Kasumi-1 (cell line): Measurements from ENCODE around the gene RAB5IF.
A peak's percentile ranks its signal among the peaks of the same experiment; 100 is the strongest.
"Not testable (repeated sequence)": the region's sequence is repeated elsewhere in the genome, so short reads cannot be mapped to it uniquely, and the experiment has no call there.

Experiments used
- DNase-seq, 2 experiments: peaks; one replicate each; lab custom pipeline; 2025; lab: John Stamatoyannopoulos, UW

Gene RAB5IF, protein sequence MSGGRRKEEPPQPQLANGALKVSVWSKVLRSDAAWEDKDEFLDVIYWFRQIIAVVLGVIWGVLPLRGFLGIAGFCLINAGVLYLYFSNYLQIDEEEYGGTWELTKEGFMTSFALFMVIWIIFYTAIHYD

DNA sequence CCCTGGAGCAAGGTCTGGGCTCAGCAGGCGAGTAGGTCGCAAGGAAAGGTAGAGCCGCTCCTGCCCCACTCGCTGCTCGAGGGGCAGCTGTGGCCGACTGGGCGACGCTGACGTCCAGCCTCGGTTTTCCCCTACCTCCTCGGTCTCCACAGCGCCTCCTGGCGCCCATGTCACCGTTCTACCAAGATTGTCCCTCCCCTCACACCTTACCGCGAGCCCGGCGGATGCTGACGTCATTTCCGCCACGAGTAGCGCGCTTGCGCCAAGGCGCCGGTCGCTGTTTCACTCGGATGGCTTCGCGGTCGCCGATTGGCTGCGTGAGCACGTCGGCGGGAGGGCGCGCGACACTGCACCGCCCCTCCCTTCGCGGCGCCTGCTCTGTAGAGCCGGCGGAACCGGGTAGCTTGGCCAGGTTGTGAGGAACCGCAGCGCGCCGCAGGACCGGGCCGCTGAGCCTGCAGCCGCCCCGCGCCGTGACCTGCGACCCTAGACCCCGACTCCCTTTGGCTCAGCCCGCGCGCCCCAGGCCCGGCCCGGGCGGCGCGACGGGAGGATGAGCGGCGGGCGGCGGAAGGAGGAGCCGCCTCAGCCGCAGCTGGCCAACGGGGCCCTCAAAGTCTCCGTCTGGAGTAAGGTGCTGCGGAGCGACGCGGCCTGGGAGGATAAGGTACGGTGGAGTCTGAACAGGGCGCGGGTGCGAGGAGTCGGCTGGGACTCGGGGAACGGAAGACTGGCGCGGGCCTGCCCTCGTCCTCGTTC, at the start of gene RAB5IF:
TSS of gene RAB5IF (plus strand) at position 381 of the 759 bp plus-strand sequence. CDS start at position 554, 173 bp downstream.
- peak; percentile 97 to 98 for DNase-seq

DNA sequence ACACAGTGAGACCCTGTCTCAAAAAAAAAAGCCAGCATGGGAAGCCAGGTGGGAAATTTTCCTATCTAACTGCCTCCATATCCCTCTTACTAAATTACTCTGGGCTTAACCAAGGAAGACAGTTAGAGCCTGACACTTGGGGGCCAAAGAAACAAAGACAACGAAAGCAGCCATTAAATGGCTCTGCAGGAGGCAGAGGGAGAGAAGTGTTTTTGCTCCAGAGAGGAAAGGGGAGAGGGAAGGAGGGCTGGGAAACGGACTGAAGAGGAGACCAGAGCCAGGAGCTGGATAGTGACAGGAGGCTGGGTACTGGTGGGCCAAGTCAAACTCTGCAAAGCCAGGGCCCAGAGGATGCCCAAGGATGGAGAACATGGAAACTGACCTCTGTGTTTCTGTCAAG, 42.9 kb upstream of the RAB5IF start:
- DNase-seq = no peak

DNA sequence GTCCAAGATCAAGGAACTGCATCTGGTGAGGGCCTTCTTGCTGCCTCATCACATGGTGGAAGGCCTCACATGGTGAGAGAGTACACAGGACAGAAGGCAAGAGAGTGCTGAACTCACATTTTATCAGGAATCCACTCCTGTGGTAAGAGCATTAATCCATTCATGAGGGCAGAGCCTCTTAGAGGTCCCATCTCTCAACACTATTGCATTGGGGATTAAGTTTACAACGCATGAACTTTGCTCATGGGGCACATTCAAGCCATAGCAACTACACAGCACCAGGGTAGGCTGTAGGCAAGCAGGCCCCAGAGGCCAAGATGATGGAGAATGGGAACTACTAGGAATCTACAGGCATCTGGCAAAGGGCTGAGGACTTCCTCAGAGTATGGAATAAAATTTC, 42.2 kb upstream of the RAB5IF start:
- no peak for DNase-seq

DNA sequence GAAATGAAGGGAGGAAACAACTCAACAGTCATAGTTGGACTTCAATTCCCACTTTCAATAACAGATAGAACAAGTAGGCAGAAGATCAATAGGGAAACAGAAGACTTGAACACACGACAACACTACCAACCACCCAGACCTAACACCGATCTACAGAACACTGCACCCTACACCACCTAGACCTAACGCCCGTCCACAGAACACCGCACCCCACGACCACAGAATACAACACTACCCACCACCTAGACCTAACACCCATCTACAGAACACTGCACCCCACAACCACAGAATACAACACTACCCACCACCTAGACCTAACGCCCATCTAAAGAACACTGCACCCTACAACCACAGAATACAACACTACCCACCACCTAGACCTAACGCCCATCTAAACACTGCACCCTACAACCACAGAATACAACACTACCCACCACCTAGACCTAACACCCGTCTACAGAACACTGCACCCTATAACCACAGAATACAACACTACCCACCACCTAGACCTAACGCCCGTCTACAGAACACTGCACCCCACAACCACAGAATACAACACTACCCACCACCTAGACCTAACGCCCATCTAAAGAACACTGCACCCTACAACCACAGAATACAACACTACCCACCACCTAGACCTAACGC, 41.4 kb upstream of the RAB5IF start:
- not testable (repeated sequence) for DNase-seq

DNA sequence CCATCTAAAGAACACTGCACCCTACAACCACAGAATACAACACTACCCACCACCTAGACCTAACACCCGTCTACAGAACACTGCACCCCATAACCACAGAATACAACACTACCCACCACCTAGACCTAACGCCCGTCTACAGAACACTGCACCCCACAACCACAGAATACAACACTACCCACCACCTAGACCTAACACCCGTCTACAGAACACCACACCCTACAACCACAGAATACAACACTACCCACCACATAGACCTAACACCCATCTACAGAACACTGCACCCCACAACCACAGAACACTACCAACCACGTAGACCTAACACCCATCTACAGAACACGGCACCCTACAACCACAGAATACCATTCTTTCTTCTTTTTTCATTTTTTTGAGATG, 40.9 kb upstream of the RAB5IF start:
- not testable (repeated sequence) for DNase-seq

DNA sequence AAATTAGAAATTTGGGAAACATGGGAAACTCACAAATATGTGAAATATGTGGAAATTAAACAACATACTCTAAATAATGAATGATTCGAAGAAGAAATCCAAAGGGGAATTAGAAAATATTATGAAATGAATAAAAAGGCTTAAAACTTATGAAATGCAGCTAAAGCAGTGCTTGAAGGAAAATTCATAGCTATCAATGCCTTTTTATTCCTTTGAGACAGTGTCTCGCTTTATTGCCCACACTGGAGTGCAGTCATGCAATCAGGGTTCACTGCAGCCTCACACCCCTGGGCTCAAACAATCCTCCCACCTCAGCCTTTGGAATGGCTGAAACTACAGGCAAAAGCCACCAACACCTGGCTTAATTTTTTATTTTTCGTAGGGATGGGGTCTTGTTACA, 40.1 kb upstream of the RAB5IF start:
- DNase-seq = no peak

DNA sequence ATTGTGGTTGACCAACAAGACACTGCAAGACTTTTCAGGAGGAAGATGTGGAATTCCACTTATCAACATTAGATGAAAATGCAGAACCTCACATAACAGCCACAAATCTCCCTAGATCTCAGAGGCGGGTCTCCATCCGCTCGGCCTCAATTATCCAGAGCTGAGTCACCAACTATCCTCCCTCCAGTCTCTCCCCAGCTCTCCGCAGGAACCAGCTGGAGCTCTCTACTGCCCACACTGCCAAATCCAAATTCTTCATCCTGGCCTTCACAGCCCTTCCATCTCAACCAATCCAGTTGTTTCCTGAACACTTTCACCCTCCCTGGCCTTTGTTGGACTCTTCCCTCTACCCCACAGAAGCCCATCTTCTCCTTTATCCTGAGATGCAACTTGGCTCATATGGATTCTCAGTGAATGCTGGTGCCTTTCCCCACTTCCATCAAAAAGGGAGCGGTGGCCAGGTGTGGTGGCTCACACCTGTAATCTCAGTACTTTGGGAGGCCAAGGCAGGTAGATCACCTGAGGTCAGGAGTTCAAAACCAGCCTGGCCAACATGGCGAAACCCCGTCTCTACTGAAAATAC, 35.6 kb upstream of the RAB5IF start:
- DNase-seq = no peak

DNA sequence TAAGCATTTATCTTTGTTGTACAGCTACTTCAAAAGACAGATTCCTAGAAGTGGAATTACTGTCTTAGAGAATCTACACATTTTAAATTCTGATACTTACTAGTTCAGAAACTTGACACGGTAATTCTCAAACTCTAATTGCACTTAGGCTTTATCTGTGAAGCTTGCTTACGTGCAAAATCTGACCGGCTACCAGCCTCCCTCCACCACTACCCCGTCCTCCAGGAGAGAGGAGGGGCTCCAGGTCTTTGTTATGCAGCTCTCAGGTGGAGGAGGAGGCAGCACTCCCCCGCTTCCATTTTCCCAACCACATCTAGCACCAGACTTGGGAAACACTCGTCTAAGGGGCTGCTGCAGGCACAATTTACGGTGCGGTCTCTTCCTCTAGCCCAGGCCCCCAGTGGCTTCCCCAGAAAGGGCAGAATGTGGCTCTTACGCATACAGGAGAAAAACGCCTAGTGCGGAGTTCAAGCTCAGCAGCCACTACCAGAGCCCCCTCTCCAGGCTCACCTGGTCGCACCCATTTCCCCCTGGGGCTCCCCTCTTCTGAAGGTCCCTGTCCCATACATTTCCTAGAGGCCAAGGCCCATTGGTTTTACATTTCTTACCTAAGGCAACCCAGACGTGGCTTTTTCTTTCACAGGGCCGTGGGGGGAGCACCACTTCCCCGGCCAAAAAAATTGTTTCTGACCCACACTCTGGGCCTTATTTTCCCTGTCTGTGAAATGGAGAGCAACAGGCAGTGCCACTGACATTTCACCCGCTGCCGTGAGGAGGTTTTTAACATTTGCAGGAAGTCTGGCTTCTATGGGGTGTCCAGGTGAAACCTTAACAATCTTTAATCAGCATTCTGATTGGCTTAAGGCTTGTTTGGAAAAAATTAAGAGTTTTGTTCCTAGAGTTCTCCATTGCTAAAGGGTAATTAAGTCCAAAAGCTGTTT, 33.7 kb upstream of the RAB5IF start:
- peak in 1 of 2 experiments; percentile 17 for DNase-seq

DNA sequence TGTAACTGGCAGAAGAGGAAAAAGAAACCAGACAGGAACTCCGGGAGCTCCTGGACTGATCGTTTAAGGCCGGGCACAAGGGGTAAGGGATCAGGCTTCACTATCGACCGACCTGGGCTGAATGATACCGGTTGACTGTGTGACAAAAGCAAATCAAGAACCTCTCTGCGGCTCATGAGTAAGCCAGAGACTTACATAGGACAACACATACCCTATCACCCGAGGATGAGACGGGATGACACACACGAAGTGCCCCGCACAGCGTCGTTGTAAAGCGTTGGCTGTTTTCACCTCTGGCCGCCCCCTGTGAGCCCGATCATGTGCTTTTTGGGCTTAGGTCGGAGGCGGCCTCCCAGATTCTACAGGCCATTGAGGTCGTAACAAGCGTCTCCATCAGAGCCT, 32.9 kb upstream of the RAB5IF start:
- DNase-seq = peak; percentile 43 to 45

DNA sequence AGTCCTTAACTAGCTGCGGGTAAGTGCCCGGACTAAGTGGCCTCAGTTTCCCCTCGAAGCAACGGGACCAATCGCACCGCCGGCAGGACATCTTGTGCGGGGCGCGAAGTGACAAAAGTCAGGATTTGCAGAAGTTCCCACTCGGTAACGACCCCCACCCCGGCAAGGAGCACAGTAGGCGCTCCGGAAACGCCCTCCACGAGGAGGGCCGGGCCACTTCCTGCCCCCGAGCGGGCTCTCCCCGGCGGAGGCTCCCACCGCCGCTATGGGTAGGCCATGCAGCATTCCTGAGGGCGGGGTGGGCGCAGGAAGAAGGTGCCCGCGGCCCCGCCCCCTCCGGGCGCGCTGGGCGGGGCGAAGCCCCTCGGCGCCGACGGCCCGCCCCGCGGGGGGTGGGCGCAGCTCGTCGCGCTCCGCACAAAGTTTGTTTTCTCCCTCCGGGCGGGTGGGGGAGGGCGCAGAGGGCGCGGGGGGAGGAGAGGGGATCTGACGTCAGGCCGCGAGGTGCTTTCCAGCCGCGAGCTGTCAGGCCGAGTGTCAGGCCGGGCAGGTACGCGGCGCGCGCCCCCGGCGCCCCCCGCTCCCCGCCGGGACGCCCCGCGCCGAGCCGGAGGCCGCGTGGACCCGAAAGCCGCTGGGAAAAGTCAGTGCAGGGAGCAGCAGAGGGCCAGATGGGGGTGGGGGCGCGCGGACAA, 32.3 kb upstream of the RAB5IF start, which contains the start of gene TGIF2:
TSS of gene TGIF2 (plus strand) at position 495 of the 695 bp plus-strand sequence. CDS start 5,178 bp downstream, outside the sequence.
- DNase-seq = peak; percentile 87

DNA sequence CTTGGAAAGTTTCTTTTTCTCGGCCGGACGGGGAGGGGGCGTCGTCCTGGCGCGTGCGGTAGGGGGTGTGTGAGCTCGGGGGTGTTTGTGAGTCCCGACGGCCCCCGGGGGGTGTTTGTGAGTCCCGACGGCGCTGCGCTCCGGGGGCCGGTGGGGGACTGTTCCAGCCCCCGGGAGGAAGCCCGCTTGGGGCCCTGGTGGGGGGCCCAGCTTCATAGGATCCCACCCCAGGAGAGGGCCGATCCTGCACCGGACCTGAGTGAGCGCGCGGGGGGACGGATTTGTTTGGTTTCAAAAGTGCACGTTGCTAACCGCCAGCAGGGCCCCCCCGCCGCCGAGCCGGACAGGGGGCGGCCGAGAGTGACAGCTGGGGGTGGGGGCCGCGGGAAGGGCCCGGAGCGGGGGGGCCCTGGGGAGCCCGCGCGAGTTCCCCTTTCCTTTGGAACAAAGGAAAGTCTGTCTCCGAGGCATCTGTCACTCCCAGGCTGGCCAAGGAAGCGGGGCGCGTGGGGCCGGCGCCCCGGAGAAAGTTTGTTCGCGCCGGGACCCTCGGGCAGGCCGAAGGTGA, 31.7 kb upstream of the RAB5IF start:
- DNase-seq = peak; percentile 63 to 66

DNA sequence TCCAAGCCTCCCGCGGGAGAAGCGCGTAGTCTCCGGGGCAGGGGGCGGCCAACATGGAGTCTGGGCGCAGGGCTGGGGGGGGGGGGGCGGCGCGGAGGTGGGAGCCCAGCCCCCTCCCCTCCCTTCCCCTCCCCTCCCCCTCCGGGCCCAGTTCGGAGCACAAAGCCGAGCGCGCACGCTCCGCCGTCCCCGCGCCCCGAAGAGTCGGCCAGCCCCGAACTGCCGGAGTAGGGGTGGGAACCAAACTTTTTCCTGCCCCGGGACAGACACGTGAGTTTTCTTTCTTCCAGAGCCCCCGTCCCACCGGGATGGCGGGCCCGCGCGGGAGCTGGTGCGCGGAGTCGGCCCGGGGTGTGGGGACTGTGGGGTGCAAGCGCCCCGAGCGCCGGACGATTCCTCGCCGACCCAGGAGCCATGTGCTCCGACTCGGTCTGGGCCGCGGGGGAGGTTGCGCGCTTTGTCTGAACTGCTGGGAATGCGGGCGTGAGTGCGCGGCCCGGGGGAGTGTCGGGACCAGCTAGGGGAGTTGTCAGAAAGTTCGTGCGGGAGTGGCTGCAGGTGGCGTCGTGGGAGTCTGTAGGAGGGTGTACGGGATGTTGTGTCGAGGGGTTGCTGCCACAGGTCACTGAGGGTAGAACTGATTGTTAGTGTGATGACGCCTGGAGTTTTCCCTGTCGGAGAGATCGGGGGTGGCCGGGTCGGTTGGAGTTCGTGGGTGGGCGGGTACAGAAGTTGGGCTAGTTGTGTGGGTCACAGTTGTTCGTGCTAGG, 31.0 kb upstream of the RAB5IF start:
- peak; percentile 26 to 47 for DNase-seq

DNA sequence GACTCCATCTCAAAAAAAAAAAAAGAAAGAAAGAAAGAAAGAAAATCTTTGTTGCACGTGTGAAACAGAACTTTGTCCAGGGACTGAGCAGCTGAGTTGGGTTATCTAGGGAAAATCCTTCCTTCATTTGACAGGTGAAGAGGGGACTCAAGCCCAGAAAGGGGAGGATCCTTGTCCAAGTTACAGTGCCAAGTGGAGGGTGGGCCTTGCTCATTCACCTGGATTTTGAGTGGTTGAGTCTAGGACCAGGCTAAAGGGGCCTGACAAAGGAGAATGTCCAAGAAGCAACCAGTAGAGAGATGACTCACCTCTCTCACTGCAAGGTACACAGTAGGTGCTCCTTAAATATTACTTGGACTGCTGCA, 29.5 kb upstream of the RAB5IF start:
- no peak for DNase-seq

DNA sequence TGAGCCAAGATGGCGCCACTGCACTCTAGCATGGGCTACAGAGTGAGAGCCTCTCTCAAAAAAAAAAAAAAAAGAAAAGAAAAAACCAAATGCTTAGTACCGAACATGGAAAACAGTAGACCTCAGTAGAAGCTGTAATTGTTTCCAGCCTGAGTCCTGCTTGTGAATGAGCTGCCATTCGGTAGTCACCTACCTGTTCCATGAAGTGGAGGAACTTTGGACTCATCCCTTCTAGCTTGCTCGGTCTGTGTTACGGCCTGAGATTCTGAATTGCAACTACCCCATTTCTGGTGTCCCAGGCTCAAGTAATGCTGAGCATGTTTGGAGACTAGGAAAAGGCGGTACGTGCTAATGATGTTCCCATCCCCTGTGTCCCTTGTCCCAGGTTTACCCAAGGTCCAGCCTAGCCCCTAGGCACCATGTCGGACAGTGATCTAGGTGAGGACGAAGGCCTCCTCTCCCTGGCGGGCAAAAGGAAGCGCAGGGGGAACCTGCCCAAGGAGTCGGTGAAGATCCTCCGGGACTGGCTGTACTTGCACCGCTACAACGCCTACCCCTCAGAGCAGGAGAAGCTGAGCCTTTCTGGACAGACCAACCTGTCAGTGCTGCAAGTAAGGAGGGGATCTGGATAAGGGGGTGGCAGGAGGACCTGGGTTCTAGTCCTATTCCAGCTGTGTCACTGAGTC, 27.1 kb upstream of the RAB5IF start:
- no peak for DNase-seq

DNA sequence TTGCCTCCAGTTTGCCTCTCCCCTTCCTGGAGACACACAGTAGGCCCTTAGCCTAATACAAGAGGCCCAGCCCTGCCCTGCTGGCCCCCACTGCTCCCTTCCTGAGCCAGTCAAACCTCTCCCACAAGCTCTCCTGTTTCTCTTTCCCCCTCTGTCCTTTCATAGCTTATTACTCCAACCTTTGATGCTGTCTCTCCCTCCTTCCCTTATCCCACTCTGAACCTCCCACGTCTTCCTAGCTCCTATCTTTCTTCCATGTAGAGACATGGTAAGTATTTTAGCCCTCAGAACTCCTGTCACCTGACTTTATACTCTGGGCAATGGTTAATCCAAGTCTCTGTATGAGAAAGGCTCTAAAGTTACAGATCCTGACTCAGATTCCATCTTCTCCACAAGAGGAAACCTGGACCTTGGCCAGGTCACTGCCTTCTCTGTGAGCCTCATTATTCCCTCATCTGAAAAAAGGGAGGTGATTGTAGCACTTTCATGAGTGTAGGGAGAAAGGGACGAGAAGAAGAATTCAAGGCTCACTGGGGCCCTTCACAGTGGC, 25.5 kb upstream of the RAB5IF start:
- no peak for DNase-seq

DNA sequence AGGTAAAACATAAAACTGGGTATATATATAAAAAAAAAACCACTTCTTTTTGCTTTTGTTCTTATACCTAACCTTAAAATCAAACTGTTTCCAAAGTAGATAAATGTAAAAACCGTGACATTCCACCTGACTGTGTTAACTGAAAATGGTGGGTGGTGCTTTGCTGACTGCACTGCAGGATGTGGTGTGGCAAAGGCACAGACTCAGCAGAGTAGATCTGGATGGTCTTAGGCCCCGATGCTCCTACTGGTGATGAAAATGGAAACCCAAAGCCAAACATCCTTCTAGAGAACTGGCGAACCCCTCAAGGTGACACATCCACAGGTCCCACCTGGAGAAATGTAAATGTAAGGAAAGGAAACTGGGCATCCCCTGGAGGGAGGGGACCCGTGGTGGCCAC, 23.3 kb upstream of the RAB5IF start:
- no peak for DNase-seq

DNA sequence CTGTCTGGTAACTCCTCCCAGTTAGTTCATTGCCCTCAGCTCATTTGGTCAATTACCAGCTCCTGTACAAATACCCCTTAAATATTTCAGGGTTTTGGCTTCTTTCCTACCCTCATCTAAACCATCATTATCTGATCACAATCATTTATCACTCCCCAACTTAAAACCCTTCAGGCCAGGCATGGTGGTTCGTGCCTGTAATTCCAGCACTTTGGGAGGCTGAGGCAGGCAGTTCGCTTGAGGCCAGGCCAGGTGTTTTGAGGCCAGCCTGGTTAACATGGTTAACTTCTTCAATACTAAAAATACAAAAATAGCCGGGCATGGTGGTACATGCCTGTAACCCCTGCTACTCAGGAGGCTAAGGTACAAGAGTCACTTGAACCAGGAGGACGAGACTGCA, 22.8 kb upstream of the RAB5IF start:
- DNase-seq = no peak

DNA sequence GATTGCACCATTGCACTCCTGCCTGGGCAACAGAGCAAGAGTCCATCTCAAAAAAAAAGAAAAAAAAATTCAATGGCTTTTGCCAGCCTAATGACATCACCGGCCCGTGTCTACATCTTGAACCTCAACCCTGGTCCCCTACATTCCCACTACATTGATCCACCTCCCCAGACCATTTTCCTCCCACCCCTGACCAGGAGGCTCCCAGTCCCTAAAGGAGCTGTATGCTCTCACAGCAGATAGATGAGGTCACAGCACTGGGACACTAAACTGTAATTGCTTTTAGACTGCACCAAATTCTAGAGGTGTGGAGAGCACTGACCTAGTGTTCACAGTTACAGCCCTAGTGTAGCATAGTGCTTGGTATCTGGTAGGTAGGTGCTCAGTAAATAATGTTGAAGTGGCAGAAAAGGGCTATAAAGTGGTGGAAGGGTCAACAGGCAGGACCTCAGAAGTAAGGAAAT, 21.5 kb upstream of the RAB5IF start:
- DNase-seq = no peak
